ENCODE results near the gene STIM1.

STIM1 gene

GRCh38 chr11:4098026-4098621 is 242.7 kb downstream of the STIM1 start:
- TF ChIP-seq TOX (CRISPR knock-in tag; IDR thresholded peaks at IDR 0.05; ENCODE audit: borderline replicate concordance) (no peak), BACH2 (CRISPR knock-in tag; IDR thresholded peaks at IDR 0.05; ENCODE audit: borderline replicate concordance) (no peak), SNAI2 (CRISPR knock-in tag; IDR thresholded peaks at IDR 0.05) (no peak), ZNF565 (CRISPR knock-in tag; conservative IDR thresholded peaks at IDR 0.05; ENCODE audit: low read depth) (no peak), ZC3H10 (CRISPR knock-in tag; IDR thresholded peaks at IDR 0.05) (no peak), ARNTL (CRISPR knock-in tag; IDR thresholded peaks at IDR 0.05; ENCODE audit: borderline replicate concordance, low read depth) (no peak), OSR1 (CRISPR knock-in tag; IDR thresholded peaks at IDR 0.05) (no peak), ZNF8 (CRISPR knock-in tag; IDR thresholded peaks at IDR 0.05) (no peak), GLIS3 (CRISPR knock-in tag; IDR thresholded peaks at IDR 0.05) (no peak), ZNF70 (CRISPR knock-in tag; IDR thresholded peaks at IDR 0.05) (no peak), CSDC2 (CRISPR knock-in tag; IDR thresholded peaks at IDR 0.05) (no peak), ESRRG (CRISPR knock-in tag; IDR thresholded peaks at IDR 0.05) (no peak), PPARA (CRISPR knock-in tag; IDR thresholded peaks at IDR 0.05; ENCODE audit: borderline replicate concordance) (no peak), RARB (CRISPR knock-in tag; IDR thresholded peaks at IDR 0.05) (no peak), ZFP3 (CRISPR knock-in tag; IDR thresholded peaks at IDR 0.05) (no peak)
- TF ChIP-seq, protein P1, sequence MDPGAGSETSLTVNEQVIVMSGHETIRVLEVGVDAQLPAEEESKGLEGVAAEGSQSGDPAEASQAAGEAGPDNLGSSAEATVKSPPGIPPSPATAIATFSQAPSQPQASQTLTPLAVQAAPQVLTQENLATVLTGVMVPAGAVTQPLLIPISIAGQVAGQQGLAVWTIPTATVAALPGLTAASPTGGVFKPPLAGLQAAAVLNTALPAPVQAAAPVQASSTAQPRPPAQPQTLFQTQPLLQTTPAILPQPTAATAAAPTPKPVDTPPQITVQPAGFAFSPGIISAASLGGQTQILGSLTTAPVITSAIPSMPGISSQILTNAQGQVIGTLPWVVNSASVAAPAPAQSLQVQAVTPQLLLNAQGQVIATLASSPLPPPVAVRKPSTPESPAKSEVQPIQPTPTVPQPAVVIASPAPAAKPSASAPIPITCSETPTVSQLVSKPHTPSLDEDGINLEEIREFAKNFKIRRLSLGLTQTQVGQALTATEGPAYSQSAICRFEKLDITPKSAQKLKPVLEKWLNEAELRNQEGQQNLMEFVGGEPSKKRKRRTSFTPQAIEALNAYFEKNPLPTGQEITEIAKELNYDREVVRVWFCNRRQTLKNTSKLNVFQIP (CRISPR knock-in tag; IDR thresholded peaks at IDR 0.05; ENCODE audit: borderline replicate concordance, low read depth), result no peak
- TF ChIP-seq, protein P2, sequence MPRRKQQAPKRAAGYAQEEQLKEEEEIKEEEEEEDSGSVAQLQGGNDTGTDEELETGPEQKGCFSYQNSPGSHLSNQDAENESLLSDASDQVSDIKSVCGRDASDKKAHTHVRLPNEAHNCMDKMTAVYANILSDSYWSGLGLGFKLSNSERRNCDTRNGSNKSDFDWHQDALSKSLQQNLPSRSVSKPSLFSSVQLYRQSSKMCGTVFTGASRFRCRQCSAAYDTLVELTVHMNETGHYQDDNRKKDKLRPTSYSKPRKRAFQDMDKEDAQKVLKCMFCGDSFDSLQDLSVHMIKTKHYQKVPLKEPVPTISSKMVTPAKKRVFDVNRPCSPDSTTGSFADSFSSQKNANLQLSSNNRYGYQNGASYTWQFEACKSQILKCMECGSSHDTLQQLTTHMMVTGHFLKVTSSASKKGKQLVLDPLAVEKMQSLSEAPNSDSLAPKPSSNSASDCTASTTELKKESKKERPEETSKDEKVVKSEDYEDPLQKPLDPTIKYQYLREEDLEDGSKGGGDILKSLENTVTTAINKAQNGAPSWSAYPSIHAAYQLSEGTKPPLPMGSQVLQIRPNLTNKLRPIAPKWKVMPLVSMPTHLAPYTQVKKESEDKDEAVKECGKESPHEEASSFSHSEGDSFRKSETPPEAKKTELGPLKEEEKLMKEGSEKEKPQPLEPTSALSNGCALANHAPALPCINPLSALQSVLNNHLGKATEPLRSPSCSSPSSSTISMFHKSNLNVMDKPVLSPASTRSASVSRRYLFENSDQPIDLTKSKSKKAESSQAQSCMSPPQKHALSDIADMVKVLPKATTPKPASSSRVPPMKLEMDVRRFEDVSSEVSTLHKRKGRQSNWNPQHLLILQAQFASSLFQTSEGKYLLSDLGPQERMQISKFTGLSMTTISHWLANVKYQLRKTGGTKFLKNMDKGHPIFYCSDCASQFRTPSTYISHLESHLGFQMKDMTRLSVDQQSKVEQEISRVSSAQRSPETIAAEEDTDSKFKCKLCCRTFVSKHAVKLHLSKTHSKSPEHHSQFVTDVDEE (CRISPR knock-in tag; IDR thresholded peaks at IDR 0.05), result no peak
- TF ChIP-seq, protein P3, sequence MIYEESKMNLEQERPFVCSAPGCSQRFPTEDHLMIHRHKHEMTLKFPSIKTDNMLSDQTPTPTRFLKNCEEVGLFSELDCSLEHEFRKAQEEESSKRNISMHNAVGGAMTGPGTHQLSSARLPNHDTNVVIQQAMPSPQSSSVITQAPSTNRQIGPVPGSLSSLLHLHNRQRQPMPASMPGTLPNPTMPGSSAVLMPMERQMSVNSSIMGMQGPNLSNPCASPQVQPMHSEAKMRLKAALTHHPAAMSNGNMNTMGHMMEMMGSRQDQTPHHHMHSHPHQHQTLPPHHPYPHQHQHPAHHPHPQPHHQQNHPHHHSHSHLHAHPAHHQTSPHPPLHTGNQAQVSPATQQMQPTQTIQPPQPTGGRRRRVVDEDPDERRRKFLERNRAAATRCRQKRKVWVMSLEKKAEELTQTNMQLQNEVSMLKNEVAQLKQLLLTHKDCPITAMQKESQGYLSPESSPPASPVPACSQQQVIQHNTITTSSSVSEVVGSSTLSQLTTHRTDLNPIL (CRISPR knock-in tag; IDR thresholded peaks at IDR 0.05; ENCODE audit: low read depth), result no peak
- no peak for ATAC-seq

DNA sequence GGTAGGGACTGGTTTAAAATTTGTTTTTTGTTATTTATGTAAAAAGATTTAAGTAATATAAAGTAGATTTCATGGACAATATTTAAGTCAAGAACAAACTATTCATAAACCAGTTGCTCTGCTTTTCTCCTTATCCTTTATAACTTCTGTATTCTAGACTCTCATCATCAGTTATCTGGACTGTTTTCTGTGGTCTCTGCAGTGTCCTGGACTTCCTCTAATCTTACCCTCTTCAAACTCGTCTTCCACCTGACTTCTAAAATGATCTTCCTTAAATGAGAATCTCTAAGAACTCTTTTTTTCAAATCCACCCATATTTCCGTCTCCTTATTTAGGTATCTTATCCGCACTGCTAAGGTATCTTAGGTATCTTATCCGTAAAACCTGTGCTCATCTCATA is 247.2 kb downstream of the STIM1 start:
- TF ChIP-seq ARNTL (CRISPR knock-in tag; IDR thresholded peaks at IDR 0.05; ENCODE audit: borderline replicate concordance, low read depth) (no peak), ZC3H10 (CRISPR knock-in tag; IDR thresholded peaks at IDR 0.05) (no peak), OSR1 (CRISPR knock-in tag; IDR thresholded peaks at IDR 0.05) (no peak), BACH2 (CRISPR knock-in tag; IDR thresholded peaks at IDR 0.05; ENCODE audit: borderline replicate concordance) (no peak), GLIS3 (CRISPR knock-in tag; IDR thresholded peaks at IDR 0.05) (no peak), ZFP3 (CRISPR knock-in tag; IDR thresholded peaks at IDR 0.05) (no peak)
- TF ChIP-seq, protein P1 (CRISPR knock-in tag; IDR thresholded peaks at IDR 0.05; ENCODE audit: borderline replicate concordance, low read depth), result no peak

GRCh38 chr11:4103269-4103668 is 247.8 kb downstream of the STIM1 start:
- TF ChIP-seq ISL1 (CRISPR knock-in tag; IDR thresholded peaks at IDR 0.05) (no peak), ZFP30 (CRISPR knock-in tag; IDR thresholded peaks at IDR 0.05) (no peak)
- TF ChIP-seq, protein P4, sequence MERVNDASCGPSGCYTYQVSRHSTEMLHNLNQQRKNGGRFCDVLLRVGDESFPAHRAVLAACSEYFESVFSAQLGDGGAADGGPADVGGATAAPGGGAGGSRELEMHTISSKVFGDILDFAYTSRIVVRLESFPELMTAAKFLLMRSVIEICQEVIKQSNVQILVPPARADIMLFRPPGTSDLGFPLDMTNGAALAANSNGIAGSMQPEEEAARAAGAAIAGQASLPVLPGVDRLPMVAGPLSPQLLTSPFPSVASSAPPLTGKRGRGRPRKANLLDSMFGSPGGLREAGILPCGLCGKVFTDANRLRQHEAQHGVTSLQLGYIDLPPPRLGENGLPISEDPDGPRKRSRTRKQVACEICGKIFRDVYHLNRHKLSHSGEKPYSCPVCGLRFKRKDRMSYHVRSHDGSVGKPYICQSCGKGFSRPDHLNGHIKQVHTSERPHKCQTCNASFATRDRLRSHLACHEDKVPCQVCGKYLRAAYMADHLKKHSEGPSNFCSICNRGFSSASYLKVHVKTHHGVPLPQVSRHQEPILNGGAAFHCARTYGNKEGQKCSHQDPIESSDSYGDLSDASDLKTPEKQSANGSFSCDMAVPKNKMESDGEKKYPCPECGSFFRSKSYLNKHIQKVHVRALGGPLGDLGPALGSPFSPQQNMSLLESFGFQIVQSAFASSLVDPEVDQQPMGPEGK (CRISPR knock-in tag; IDR thresholded peaks at IDR 0.05; ENCODE audit: borderline replicate concordance), result no peak
- no peak for ATAC-seq

More for the DNA sequence above, 247.2 kb downstream of the STIM1 start:
- ATAC-seq, result no peak

Data from SK-N-SH treated with all-trans-retinoic acid at 6 μM for 48 hours (cell line).